K562 (cell line): Measurements from ENCODE around the gene EIF4E2. TPM values are rescaled to one million over a fixed set of nuclear protein-coding genes. Genes with fewer than 3 reads are reported as not detected.

Experiments
- ATAC-seq: fragments of 200-7000 bp; cut with Tn5 transposase; 3 replicates; pipeline ENCODE4 v1.9.1; 2020; ENCODE audit warnings: moderate library complexity
- BruUV-seq: library from RNA; stranded (reverse); fragments of 400-500 nt; replicated peaks from 2 replicates; lab custom pipeline; 2021; lab: Mats Ljungman, UMichigan
- CTCF ChIA-PET: fragments of 300-600 bp; formaldehyde crosslinking; extraction: SDS; loops from one replicate; lab custom pipeline; 2021; ENCODE audit warnings: low intra/inter-chr PET ratio; lab: Yijun Ruan, JAX
- POLR2A ChIA-PET: fragments of 300-600, 350-650 bp; sonication (Branson Sonifier 250); formaldehyde crosslinking; extraction: SDS; loops from one replicate; lab custom pipeline; 2021; ENCODE audit warnings: antibody characterized with exemption, inconsistent platforms; lab: Yijun Ruan, JAX
- DNase-seq, 4 experiments: peaks; one replicate each; pipeline versions ENCODE4 v3.0.0 to v3.0.0-alpha.2; 2011 to 2018; ENCODE audit warnings: low spot score in 3 of 4, mixed read lengths in 3 of 4; ENCODE audit errors: extremely low read depth in 1 of 4
- FAIRE-seq: peaks from 2 replicates; lab custom pipeline; 2011; peaks lifted over from hg19 to GRCh38; lab: Jason Lieb, UNC
- H2AFZ ChIP-seq: 2 replicates; pipeline ENCODE4 v1.6.0; 2011; ENCODE audit warnings: low read depth, low read length, control low read depth, inconsistent platforms
- H3K27ac ChIP-seq: fragments of 200-600 bp; 3 replicates; pipeline ENCODE4 v1.8.0; 2011; ENCODE audit warnings: low read depth, mild to moderate bottlenecking, control low read depth, inconsistent platforms, low read length, moderate library complexity, mixed read lengths; ENCODE audit errors: extremely low read depth
- H3K27me3 ChIP-seq, 2 experiments: fragments of 300-600 bp in 1 of 2; 2 replicates in 1 of 2; 3 replicates in 1 of 2; pipeline versions ENCODE4 v1.6.0 to v1.8.0; 2011; ENCODE audit warnings: inconsistent platforms in 2 of 2, low read length in 2 of 2, mild to moderate bottlenecking in 1 of 2, mixed read lengths in 1 of 2, moderate library complexity in 1 of 2; ENCODE audit not compliant: control insufficient read depth in 2 of 2, insufficient read depth in 2 of 2
- H3K36me3 ChIP-seq: fragments of 300-600 bp; 3 replicates; pipeline ENCODE4 v1.8.0; 2011; ENCODE audit warnings: mild to moderate bottlenecking, low read length, inconsistent platforms; ENCODE audit not compliant: control insufficient read depth, insufficient read depth
- H3K4me1 ChIP-seq, 2 experiments: fragments of 200-600 bp in 1 of 2; replicated peaks in 1 of 2; 2 replicates in 1 of 2; 3 replicates in 1 of 2; pipeline versions ENCODE4 v1.5.1 to v1.8.0; 2011; ENCODE audit warnings: inconsistent platforms in 2 of 2, low read length in 2 of 2, mild to moderate bottlenecking in 1 of 2, mixed read lengths in 1 of 2, moderate library complexity in 1 of 2; ENCODE audit not compliant: control insufficient read depth in 2 of 2, insufficient read depth in 2 of 2
- H3K4me2 ChIP-seq: 2 replicates; pipeline ENCODE4 v1.6.1; 2011; ENCODE audit warnings: low read length, control low read depth, inconsistent platforms, mixed read lengths; ENCODE audit not compliant: insufficient read depth
- H3K4me3 ChIP-seq: fragments of 200-600 bp; sonication (generic), shearing (Covaris generic); 2 replicates; pipeline ENCODE4 v1.5.1; 2016; ENCODE audit warnings: control low read depth, inconsistent platforms
- H3K79me2 ChIP-seq: fragments of 200-600 bp; 3 replicates; pipeline ENCODE4 v1.8.0; 2011; ENCODE audit warnings: low read length, inconsistent platforms; ENCODE audit not compliant: control insufficient read depth, insufficient read depth
- H3K9ac ChIP-seq, 2 experiments: 2 replicates each; pipeline versions ENCODE4 v1.6.0 to v1.6.1; 2011; ENCODE audit warnings: low read depth in 2 of 2, low read length in 2 of 2, control low read depth in 1 of 2, inconsistent platforms in 1 of 2, mild to moderate bottlenecking in 1 of 2, mixed read lengths in 1 of 2; ENCODE audit not compliant: insufficient read depth in 1 of 2
- H3K9me1 ChIP-seq: one replicate; pipeline ENCODE4 v1.6.0; 2011; ENCODE audit warnings: inconsistent platforms, mild to moderate bottlenecking, low read length, moderate library complexity; ENCODE audit not compliant: control insufficient read depth, insufficient read depth
- H3K9me3 ChIP-seq: replicated peaks from 2 replicates; pipeline ENCODE4 v1.5.1; 2011; ENCODE audit warnings: low read depth, low read length, inconsistent platforms; ENCODE audit not compliant: control insufficient read depth, insufficient read depth
- H4K20me1 ChIP-seq: replicated peaks from 2 replicates; pipeline ENCODE4 v1.6.1; 2011; ENCODE audit warnings: low read length, inconsistent platforms, mixed read lengths; ENCODE audit not compliant: control insufficient read depth, insufficient read depth
- CTBP1 ChIP-seq: fragments of 450-650 bp; IDR thresholded peaks from 2 replicates; pipeline ENCODE4 v1.6.1; 2016; ENCODE audit warnings: borderline replicate concordance
- FOXK1 ChIP-seq: sonication (generic); formaldehyde crosslinking; IDR thresholded peaks from 2 replicates; pipeline ENCODE4 v1.8.0; 2022; ENCODE audit warnings: missing genetic modification reagents, mild to moderate bottlenecking, borderline replicate concordance
- SP2 ChIP-seq: IDR thresholded peaks from 2 replicates; pipeline ENCODE4 v1.6.1; 2011; ENCODE audit warnings: mild to moderate bottlenecking, low read depth, low read length, moderate library complexity; ENCODE audit not compliant: poor library complexity, severe bottlenecking; ENCODE audit errors: extremely low read depth
- THAP7 ChIP-seq: fragments of 250-450 bp; sonication (Bioruptor Pico); IDR thresholded peaks from 2 replicates; pipeline ENCODE4 v1.5.0; 2021
- ZBTB2 ChIP-seq: fragments of 450-650 bp; IDR thresholded peaks from 2 replicates; pipeline ENCODE4 v1.6.1; 2016; ENCODE audit warnings: antibody characterized with exemption
- ZKSCAN3 ChIP-seq: fragments of 250-450 bp; sonication (Bioruptor Pico); IDR thresholded peaks from 2 replicates; pipeline ENCODE4 v1.4.0; 2020
- WGBS: fragments of 100-300 bp; shearing (Covaris generic); methylation state at CpG from one replicate; pipeline ENCODE4 v1.1.6; 2016; ENCODE audit warnings: low coverage, mixed read lengths; ENCODE audit not compliant: insufficient coverage; ENCODE audit errors: missing lambda C conversion rate; 5-methylcytosine and 5-hydroxymethylcytosine counted together
- in situ Hi-C: fragments of 300-500 bp; cut with MboI; formaldehyde crosslinking; loops from 4 replicates; pipeline ENCODE4 v1.15.0; 2018; ENCODE audit warnings: inconsistent platforms, mixed read lengths
- intact Hi-C: fragments of 100-400 bp; cut with micrococcal nuclease; formaldehyde crosslinking; loops from 2 replicates; pipeline ENCODE4 v1.14.2; 2022
- polyA plus RNA-seq, 8 experiments: library from polyadenylated mRNA; depleted of rRNA in 4 of 8; stranded (reverse) in 5 of 8; unstranded in 3 of 8; fragments of >200 nt; fragmentation: Nextera tagmentation in 2 of 8; fragmentation: Illumina TruSeq in 1 of 8; extraction: Ambion mirVana in 2 of 8; extraction: Trizol in 1 of 8; gene quantifications; 2 replicates each; pipeline versions ENCODE4 v1.2.1 to v1.2.3, GENCODE V29; 2011 to 2014; ENCODE audit warnings: inconsistent platforms in 1 of 8, missing spikeins in 1 of 8
- total RNA-seq, 7 experiments: library from RNA; depleted of rRNA in 6 of 7; stranded (reverse); fragments of >200 nt in 6 of 7; fragmentation: Illumina TruSeq in 2 of 7; extraction: Trizol in 2 of 7; gene quantifications; 2 replicates each; pipeline versions ENCODE4 v1.2.1 to v1.2.3, GENCODE V29; 2011 to 2021; ENCODE audit warnings: low replicate concordance in 1 of 7

The EIF4E2 gene
- total and polyA plus RNA-seq, 9 of the 15 experiments (the other 6 are each of a cell fraction or from before 2014, with no cell fraction given), result 33.9 to 169 (median 77.5) TPM

- H3K9me3 ChIP-seq, result no peaks in the 10 kb centered on the region
- H3K4me2 ChIP-seq, result no peak overlapping the region
- H3K4me3 ChIP-seq, result no peak overlapping the region
- peaks cover 37% of the 10 kb centered on the region; the same call in 2 of the 3 replicates for H3K36me3 ChIP-seq
- H3K9me1 ChIP-seq, result no peaks in the 10 kb centered on the region
- no TSS peak for BruUV-seq
- H3K4me1 ChIP-seq, result no peaks in the 10 kb centered on the region
- H2AFZ ChIP-seq, result no peak overlapping the region
- ATAC-seq, result no peak
- no peak for FAIRE-seq
- POLR2A ChIA-PET, result no interaction called here
- no peak overlapping the region for H3K27ac ChIP-seq
- no peak for TF ChIP-seq ZKSCAN3
- no peak for TF ChIP-seq CTBP1
- TF ChIP-seq FOXK1, result no peak
- TF ChIP-seq ZBTB2, result no peak
- no peak for TF ChIP-seq SP2
- no peak for TF ChIP-seq THAP7
- TF ChIP-seq, all 486 proteins: peak for 0
- Histone ChIP-seq H4K20me1 (no peaks in the 10 kb centered on the region), H3K27me3 (no peaks in the 10 kb centered on the region), H3K9ac (no peak overlapping the region), H3K79me2 (no peaks in the 10 kb centered on the region)
- WGBS, result 94% methylated on average over 7 of the region's 8 CpGs
- CTCF ChIA-PET, result no interaction called here
- intact Hi-C loops (no loop called here), in situ Hi-C loops (no loop called here)
- no peak for DNase-seq
These were observed 23.4 kb downstream of the EIF4E2 start for GRCh38 chr2:232573771-232574435.
